K562 (cell line): ENCODE data around the gene CHD6. TPM values are rescaled to one million over a fixed set of nuclear protein-coding genes. Genes with fewer than 3 reads are reported as not detected.

Source experiments
- CGGBP1 ChIP-seq: fragments of 250-450 bp; sonication (Bioruptor Pico); IDR thresholded peaks from 2 replicates; pipeline ENCODE4 v1.9.0; 2021; ENCODE audit warnings: mild to moderate bottlenecking
- PBX2 ChIP-seq, 2 experiments: IDR thresholded peaks in 1 of 2; conservative IDR thresholded peaks in 1 of 2; 2 replicates each; pipeline ENCODE4 v1.6.1; 2016; ENCODE audit warnings: low read depth in 2 of 2, mild to moderate bottlenecking in 1 of 2, missing compliant biosample characterization in 1 of 2, missing genetic modification characterization in 1 of 2, moderate library complexity in 1 of 2
- PCBP1 ChIP-seq: fragments of 200-400 bp; formaldehyde crosslinking; IDR thresholded peaks from 2 replicates; pipeline ENCODE4 v1.6.1; 2018; ENCODE audit warnings: mild to moderate bottlenecking, low read depth, low read length; ENCODE audit not compliant: poor library complexity, severe bottlenecking
- PML ChIP-seq: IDR thresholded peaks from 2 replicates; pipeline ENCODE4 v1.6.1; 2012; ENCODE audit warnings: low read length, inconsistent platforms
- PYGO2 ChIP-seq: fragments of 450-650 bp; IDR thresholded peaks from 2 replicates; pipeline ENCODE4 v1.6.1; 2016; ENCODE audit warnings: mild to moderate bottlenecking, missing genetic modification characterization, moderate library complexity, missing compliant biosample characterization
- RBFOX2 ChIP-seq: fragments of 200-400 bp; formaldehyde crosslinking; IDR thresholded peaks from 2 replicates; pipeline ENCODE4 v1.6.1; 2017; ENCODE audit warnings: low read depth, mild to moderate bottlenecking, low read length, moderate library complexity
- SNAPC5 ChIP-seq: fragments of 250-450 bp; sonication (Bioruptor Pico); IDR thresholded peaks from 2 replicates; pipeline ENCODE4 v1.8.0; 2021; ENCODE audit warnings: moderate library complexity, mild to moderate bottlenecking, inconsistent platforms
- ZBTB11 ChIP-seq, 3 experiments: fragments of 200-800 bp in 1 of 3; fragments of 250-450 bp in 1 of 3; fragments of 450-650 bp in 1 of 3; sonication (Bioruptor Pico) in 1 of 3; sonication (Bioruptor generic) in 1 of 3; formaldehyde crosslinking in 1 of 3; IDR thresholded peaks; 2 replicates each; pipeline versions ENCODE4 v1.6.1 to v1.8.0; 2016 to 2022; ENCODE audit warnings: mild to moderate bottlenecking in 2 of 3, missing genetic modification characterization in 2 of 3, missing compliant biosample characterization in 1 of 3, moderate library complexity in 1 of 3
- ZFP1 ChIP-seq: fragments of 450-650 bp; formaldehyde crosslinking; IDR thresholded peaks from 2 replicates; pipeline ENCODE4 v1.4.0; 2020; ENCODE audit warnings: mild to moderate bottlenecking, mixed read lengths
- ZNF232 ChIP-seq: sonication (generic); formaldehyde crosslinking; IDR thresholded peaks from 2 replicates; pipeline ENCODE4 v1.8.0; 2022; ENCODE audit warnings: mild to moderate bottlenecking, missing genetic modification reagents
- ZNF239 ChIP-seq: fragments of 250-450 bp; sonication (Bioruptor Pico); IDR thresholded peaks from 2 replicates; pipeline ENCODE4 v1.4.0; 2020; ENCODE audit warnings: mild to moderate bottlenecking
- ZNF280B ChIP-seq: fragments of 250-450 bp; sonication (Bioruptor Pico); IDR thresholded peaks from 2 replicates; pipeline ENCODE4 v1.5.1; 2021; ENCODE audit warnings: mild to moderate bottlenecking
- ZNF395 ChIP-seq: fragments of 200-800 bp; sonication (Bioruptor generic); IDR thresholded peaks from 2 replicates; pipeline ENCODE4 v1.6.1; 2017; ENCODE audit warnings: missing genetic modification characterization, missing compliant biosample characterization
- ZNF507 ChIP-seq: conservative IDR thresholded peaks from 2 replicates; pipeline ENCODE4 v1.6.1; 2017; ENCODE audit warnings: missing genetic modification characterization, missing compliant biosample characterization
- polyA plus RNA-seq, 8 experiments: library from polyadenylated mRNA; depleted of rRNA in 4 of 8; stranded (reverse) in 5 of 8; unstranded in 3 of 8; fragments of >200 nt; fragmentation: Nextera tagmentation in 2 of 8; fragmentation: Illumina TruSeq in 1 of 8; extraction: Ambion mirVana in 2 of 8; extraction: Trizol in 1 of 8; gene quantifications; 2 replicates each; pipeline versions ENCODE4 v1.2.1 to v1.2.3, GENCODE V29; 2011 to 2014; ENCODE audit warnings: inconsistent platforms in 1 of 8, missing spikeins in 1 of 8
- total RNA-seq, 7 experiments: library from RNA; depleted of rRNA in 6 of 7; stranded (reverse); fragments of >200 nt in 6 of 7; fragmentation: Illumina TruSeq in 2 of 7; extraction: Trizol in 2 of 7; gene quantifications; 2 replicates each; pipeline versions ENCODE4 v1.2.1 to v1.2.3, GENCODE V29; 2011 to 2021; ENCODE audit warnings: low replicate concordance in 1 of 7

Gene CHD6
- total and polyA plus RNA-seq, 9 of the 15 experiments (the other 6 are each of a cell fraction or from before 2014, with no cell fraction given), result 3.9 to 24.2 (median 12.8) TPM

GRCh38 chr20:41599699-41600104 is 18.5 kb downstream of the CHD6 start (continued):
- no peak for TF ChIP-seq SNAPC5 (CRISPR knock-in tag)
- TF ChIP-seq PBX2 (CRISPR knock-in tag; IDR thresholded peaks at IDR 0.05; ENCODE audit: low read depth), result no peak
- TF ChIP-seq PBX2 (tag; conservative IDR thresholded peaks at IDR 0.05; ENCODE audit: low read depth), result no peak
- no peak for TF ChIP-seq PYGO2 (tag)
- TF ChIP-seq ZNF232 (CRISPR knock-in tag), result no peak
- TF ChIP-seq PCBP1, result no peak
- TF ChIP-seq ZNF280B (CRISPR knock-in tag), result peak; percentile 70
- no peak for TF ChIP-seq ZNF507 (tag)
- TF ChIP-seq ZNF239 (CRISPR knock-in tag), result no peak
- no peak for TF ChIP-seq RBFOX2
- no peak for TF ChIP-seq CGGBP1 (CRISPR knock-in tag)
- TF ChIP-seq PML, result no peak
- TF ChIP-seq ZNF395 (CRISPR knock-in tag), result no peak
- no peak for TF ChIP-seq ZBTB11 (CRISPR knock-in tag; IDR thresholded peaks at IDR 0.05)
- no peak for TF ChIP-seq ZFP1 (CRISPR knock-in tag)
